ENCODE results near the gene PTTG1. TPM values are rescaled to one million over a fixed set of nuclear protein-coding genes. Genes with fewer than 3 reads are reported as not detected.

The PTTG1 gene
- total and polyA plus RNA-seq, 2 of the 4 experiments (the other 2 are of a cell fraction), result 98.6 to 118 TPM

DNA sequence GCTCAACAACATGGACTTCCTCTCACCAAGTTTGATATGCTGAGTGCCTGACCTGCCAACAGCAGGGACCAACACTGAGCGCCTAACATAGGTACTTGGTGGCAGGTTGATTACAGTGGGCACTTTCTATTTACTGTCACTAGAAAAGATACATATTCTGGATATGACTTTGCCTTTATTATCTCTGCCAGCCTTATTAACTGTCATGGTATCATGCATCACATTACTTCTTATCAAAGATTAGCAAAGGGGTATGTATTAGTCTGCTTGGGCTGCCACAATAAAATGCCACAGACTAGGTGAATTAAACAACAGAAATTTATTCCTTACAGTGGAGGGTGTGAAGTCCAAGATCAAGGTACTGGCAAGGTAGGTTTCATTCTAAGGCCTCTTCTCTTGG lies 37.0 kb upstream of the PTTG1 start:
- no peak overlapping the region for H3K56ac ChIP-seq (ENCODE audit: extremely low read depth, insufficient read depth, low read length)
- dilution Hi-C loops (cut with HindIII; ENCODE audit: low sequenced_read_pairs, unreplicated experiment), result no loop called here
- DNase-seq (no peak), ATAC-seq (ENCODE audit: low read depth) (no peak)
- H2AFZ ChIP-seq (replicated peaks; ENCODE audit: low read length, poor library complexity), result no peak overlapping the region
- ChIA-PET CTCF (no interaction called here), POLR2A (ENCODE audit: unreplicated experiment) (no interaction called here)
- H3K9ac ChIP-seq (ENCODE audit: low read depth, low read length), result no peak overlapping the region
- H3K14ac ChIP-seq (replicated peaks; ENCODE audit: low read depth, low read length), result no peak overlapping the region
- H3K9me3 ChIP-seq (ENCODE audit: control insufficient read depth, insufficient read depth, low read length), result peaks cover 4% of the 10 kb centered on the region; the same call in 1 of the 2 replicates
- H2BK5ac ChIP-seq (ENCODE audit: low read depth, low read length, poor library complexity, severe bottlenecking), result no peak overlapping the region
- no peak overlapping the region for H4K8ac ChIP-seq (ENCODE audit: low read depth in 2 of 2, low read length in 2 of 2)
- WGBS, 2 experiments (ENCODE audit: extremely low coverage in 2 of 2, insufficient read length in 1 of 2), result no CpG with 5 or more reads among the region's 1 CpG
- no peak overlapping the region for H2BK20ac ChIP-seq (ENCODE audit: low read depth, low read length)
- H3K4me2 ChIP-seq (ENCODE audit: low read depth, low read length), result no peak overlapping the region
- no TSS peak for BruUV-seq (replicated peaks)
- H3K4ac ChIP-seq (ENCODE audit: low read depth, low read length), result no peak overlapping the region
- no peak overlapping the region for H2AK5ac ChIP-seq (ENCODE audit: low read depth, low read length)
- in situ Hi-C loops (cut with MboI; ENCODE audit: low sequenced_read_pairs), result no loop called here
- H3K27ac ChIP-seq (ENCODE audit: insufficient read depth, low read length), result no peak overlapping the region
- no peaks in the 10 kb centered on the region for H3K4me1 ChIP-seq (ENCODE audit: control insufficient read depth, insufficient read depth, low read length)
- H3K23ac ChIP-seq (ENCODE audit: low read depth, low read length), result no peak overlapping the region
- no peak overlapping the region for H2BK120ac ChIP-seq (ENCODE audit: low read depth, low read length)
- no peaks in the 10 kb centered on the region; the same call in 1 of the 2 replicates for H3K27me3 ChIP-seq (ENCODE audit: control insufficient read depth, insufficient read depth, low read length)
- no peaks in the 10 kb centered on the region for H3K9me1 ChIP-seq (ENCODE audit: insufficient read depth, low read length)
- H3K18ac ChIP-seq (ENCODE audit: low read depth, low read length), result no peak overlapping the region
- TF ChIP-seq RAD21 (IDR thresholded peaks at IDR 0.05; ENCODE audit: low read length), result no peak
- TF ChIP-seq BHLHE40 (IDR thresholded peaks at IDR 0.05; ENCODE audit: low read depth, low read length), result no peak
- TF ChIP-seq MAZ (IDR thresholded peaks at IDR 0.05; ENCODE audit: borderline replicate concordance, low read depth, low read length), result no peak
- TF ChIP-seq NFE2L2 (IDR thresholded peaks at IDR 0.05; ENCODE audit: low read depth, low read length), result no peak
- TF ChIP-seq ELK1 (IDR thresholded peaks at IDR 0.05; ENCODE audit: borderline replicate concordance, low read depth, low read length), result no peak
- no peak for TF ChIP-seq CEBPB (IDR thresholded peaks at IDR 0.05; ENCODE audit: low read depth, low read length)
- H3K36me3 ChIP-seq (ENCODE audit: control insufficient read depth, insufficient read depth, low read length), result no peaks in the 10 kb centered on the region; the same call in 1 of the 2 replicates
- no peak overlapping the region for H4K5ac ChIP-seq (ENCODE audit: low read depth, low read length)
- H4K20me1 ChIP-seq (ENCODE audit: insufficient read depth, low read length), result no peaks in the 10 kb centered on the region
- no peak overlapping the region for H4K91ac ChIP-seq (ENCODE audit: insufficient read depth, low read depth, low read length)
- intact Hi-C loops (cut with micrococcal nuclease), result no loop called here
- H2BK15ac ChIP-seq (ENCODE audit: low read depth, low read length), result no peak overlapping the region
- peaks cover 0 to 5% of the 10 kb centered on the region in 2 experiments; a peak in 1 of 4 replicates for H3K79me1 ChIP-seq (ENCODE audit: low read depth in 1 of 2, low read length in 2 of 2)
- no peak overlapping the region for H3K4me3 ChIP-seq (ENCODE audit: insufficient read depth, low read depth, low read length)
- no peak overlapping the region for H2AK9ac ChIP-seq (replicated peaks; ENCODE audit: low read depth, low read length, poor library complexity)

Measured in IMR-90 (cell line).